ENCODE data around the gene RFX7.

RFX7 gene

GRCh38 chr15:56102441-56102840 lies 141.2 kb downstream of the RFX7 start:
- no peak for DNase-seq

GRCh38 chr15:56099311-56099710 lies 144.4 kb downstream of the RFX7 start:
- no peak for DNase-seq

GRCh38 chr15:56098195-56098863 lies 145.3 kb downstream of the RFX7 start:
- DNase-seq = no peak

GRCh38 chr15:56095406-56095805 lies 148.3 kb downstream of the RFX7 start:
- DNase-seq = no peak

GRCh38 chr15:56094171-56094570 lies 149.5 kb downstream of the RFX7 start:
- DNase-seq = no peak

GRCh38 chr15:56088389-56088788 lies 155.3 kb downstream of the RFX7 start:
- DNase-seq = no peak

GRCh38 chr15:56086566-56086965 lies 157.1 kb downstream of the RFX7 start:
- no peak for DNase-seq

- no peak for DNase-seq
Measured at GRCh38 chr15:56082263-56082761, 161.4 kb downstream of the RFX7 start.

- no peak for DNase-seq
Measured at GRCh38 chr15:56077081-56077480, 166.6 kb downstream of the RFX7 start.

- no peak for DNase-seq
Measured at GRCh38 chr15:56076640-56077039, 167.0 kb downstream of the RFX7 start.

GRCh38 chr15:56074481-56075265 lies 169.0 kb downstream of the RFX7 start:
- DNase-seq = no peak

- DNase-seq = no peak
Measured at GRCh38 chr15:56064152-56064551, 179.5 kb downstream of the RFX7 start.

GRCh38 chr15:56059716-56060115 lies 184.0 kb downstream of the RFX7 start:
- DNase-seq = no peak

GRCh38 chr15:56058986-56059385 lies 184.7 kb downstream of the RFX7 start:
- no peak for DNase-seq

GRCh38 chr15:56056626-56057025 lies 187.1 kb downstream of the RFX7 start:
- no peak for DNase-seq

- no peak for DNase-seq
Measured at GRCh38 chr15:56053046-56053400, 190.7 kb downstream of the RFX7 start.

- DNase-seq = no peak
Measured at GRCh38 chr15:56052395-56053045, 191.2 kb downstream of the RFX7 start.

GRCh38 chr15:56051676-56052075 lies 192.0 kb downstream of the RFX7 start:
- no peak for DNase-seq

GRCh38 chr15:56049577-56049976 lies 194.1 kb downstream of the RFX7 start:
- no peak for DNase-seq

- no peak for DNase-seq
Measured at GRCh38 chr15:56047354-56047753, 196.3 kb downstream of the RFX7 start.

GRCh38 chr15:56045068-56045748 lies 198.5 kb downstream of the RFX7 start:
- no peak for DNase-seq

GRCh38 chr15:56042982-56043980 lies 200.4 kb downstream of the RFX7 start:
- no peak for DNase-seq
